C4-2B (cell line): Measurements from ENCODE around the gene LRRC8E.

Experiments used
- CTCF ChIP-seq: fragments of 450-650 bp; conservative IDR thresholded peaks from 2 replicates; pipeline ENCODE4 v1.5.1; 2017; ENCODE audit warnings: mild to moderate bottlenecking
- ZFX ChIP-seq: fragments of 450-650 bp; IDR thresholded peaks from 2 replicates; pipeline ENCODE4 v1.6.1; 2017

GRCh38 chr19:7839476-7839875 lies 48.8 kb upstream of the LRRC8E start:
- no peak for TF ChIP-seq CTCF
- TF ChIP-seq ZFX: no peak
